Measurements from ENCODE around the gene GSX1. TPM values are rescaled to one million over a fixed set of nuclear protein-coding genes. Genes with fewer than 3 reads are reported as not detected.
"Not testable (repeated sequence)": the region's sequence is repeated elsewhere in the genome, so short reads cannot be mapped to it uniquely, and the experiment has no call there.

The GSX1 gene
- total RNA-seq, result not detected

GRCh38 chr13:27792393-27793218 lies at the start of gene GSX1:
Gene GSX1, plus strand, starts transcription at chr13:27792483. Its CDS starts 208 bp downstream, at chr13:27792691.
- no peaks in the 10 kb centered on the region for H3K9me3 ChIP-seq
- H3K27ac ChIP-seq (replicated peaks in 1 of 4), result no peak within 1 kb of the TSS
- peaks cover 8 to 100% (median 86%) of the 10 kb centered on the region in 4 donors for H3K27me3 ChIP-seq
- peak within 1 kb of the TSS; percentile 36 to 53 (median 43) for H3K4me3 ChIP-seq
- no peaks in the 10 kb centered on the region for H3K36me3 ChIP-seq
- H3K4me1 ChIP-seq, result peaks cover 38 to 72% (median 46%) of the 10 kb centered on the region in 4 donors
- intact Hi-C loops (cut with DNase I), result no loop called here
- DNase-seq (ENCODE audit: extremely low spot score), result no peak
- peak in 1 of 2 donors; percentile 13 for TF ChIP-seq POLR2AphosphoS5 (IDR thresholded peaks at IDR 0.05)
- no peak for TF ChIP-seq POLR2A (IDR thresholded peaks at IDR 0.05; ENCODE audit: low read depth)
- no peak for TF ChIP-seq EP300 (IDR thresholded peaks at IDR 0.05)
- TF ChIP-seq, protein P1, sequence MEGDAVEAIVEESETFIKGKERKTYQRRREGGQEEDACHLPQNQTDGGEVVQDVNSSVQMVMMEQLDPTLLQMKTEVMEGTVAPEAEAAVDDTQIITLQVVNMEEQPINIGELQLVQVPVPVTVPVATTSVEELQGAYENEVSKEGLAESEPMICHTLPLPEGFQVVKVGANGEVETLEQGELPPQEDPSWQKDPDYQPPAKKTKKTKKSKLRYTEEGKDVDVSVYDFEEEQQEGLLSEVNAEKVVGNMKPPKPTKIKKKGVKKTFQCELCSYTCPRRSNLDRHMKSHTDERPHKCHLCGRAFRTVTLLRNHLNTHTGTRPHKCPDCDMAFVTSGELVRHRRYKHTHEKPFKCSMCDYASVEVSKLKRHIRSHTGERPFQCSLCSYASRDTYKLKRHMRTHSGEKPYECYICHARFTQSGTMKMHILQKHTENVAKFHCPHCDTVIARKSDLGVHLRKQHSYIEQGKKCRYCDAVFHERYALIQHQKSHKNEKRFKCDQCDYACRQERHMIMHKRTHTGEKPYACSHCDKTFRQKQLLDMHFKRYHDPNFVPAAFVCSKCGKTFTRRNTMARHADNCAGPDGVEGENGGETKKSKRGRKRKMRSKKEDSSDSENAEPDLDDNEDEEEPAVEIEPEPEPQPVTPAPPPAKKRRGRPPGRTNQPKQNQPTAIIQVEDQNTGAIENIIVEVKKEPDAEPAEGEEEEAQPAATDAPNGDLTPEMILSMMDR (IDR thresholded peaks at IDR 0.05), result no peak
- 3% methylated on average over 17 of the region's 87 CpGs for WGBS

DNA sequence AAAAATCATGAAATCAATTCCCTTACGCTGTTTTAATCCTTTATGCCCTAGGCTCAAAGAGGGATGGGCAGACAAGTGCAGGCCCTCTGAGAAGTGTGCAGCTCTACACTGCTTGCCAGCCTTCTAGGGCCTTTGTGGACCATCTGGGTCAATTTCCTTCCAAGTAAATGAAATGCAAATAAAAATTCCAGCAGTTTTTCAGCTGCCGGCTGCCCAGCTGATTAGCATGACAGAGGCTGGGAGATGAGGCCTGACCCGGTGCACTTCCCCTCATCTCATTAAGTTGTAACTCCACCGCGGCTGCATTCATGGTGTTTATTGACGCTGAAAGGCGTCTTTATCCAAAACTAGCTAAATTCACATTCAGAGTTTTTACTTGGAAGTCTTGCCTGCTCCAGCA lies 47.5 kb upstream of the GSX1 start:
- no peaks in the 10 kb centered on the region for H3K27me3 ChIP-seq
- H3K36me3 ChIP-seq, result no peaks in the 10 kb centered on the region
- no peak overlapping the region for H3K4me3 ChIP-seq
- WGBS, result 38% methylated on average over 7 of the region's 7 CpGs
- H3K4me1 ChIP-seq, result no peaks in the 10 kb centered on the region
- TF ChIP-seq EP300 (IDR thresholded peaks at IDR 0.05), result no peak
- TF ChIP-seq, protein P1 (IDR thresholded peaks at IDR 0.05), result no peak
- TF ChIP-seq POLR2AphosphoS5 (IDR thresholded peaks at IDR 0.05), result no peak
- TF ChIP-seq POLR2A (IDR thresholded peaks at IDR 0.05; ENCODE audit: low read depth), result no peak
- H3K27ac ChIP-seq (replicated peaks in 1 of 4), result no peak overlapping the region
- intact Hi-C loops (cut with DNase I), result no loop called here
- no peak for DNase-seq (ENCODE audit: extremely low spot score)
- peaks cover 0 to 6% (median 0%) of the 10 kb centered on the region in 4 donors for H3K9me3 ChIP-seq

DNA sequence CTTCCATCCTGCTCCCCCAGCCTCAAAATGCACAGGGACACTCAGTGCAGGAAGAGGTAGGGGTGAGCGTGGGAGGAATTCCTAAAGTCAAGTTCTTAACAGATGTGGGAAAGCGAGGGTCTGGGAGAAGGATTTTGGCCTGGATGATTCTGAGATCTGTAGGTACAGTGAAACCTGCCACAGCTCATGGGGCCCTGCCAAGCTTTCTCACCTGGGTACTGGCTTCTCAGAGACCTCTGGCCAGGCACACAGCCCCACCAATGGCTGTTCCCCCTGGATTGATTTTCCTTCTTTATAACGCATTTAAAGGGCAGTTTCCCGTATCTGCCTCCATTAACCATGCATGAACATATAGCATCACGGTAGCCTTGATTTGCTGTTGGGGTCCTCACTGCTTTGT lies 47.0 kb upstream of the GSX1 start:
- Histone ChIP-seq H3K36me3 (no peaks in the 10 kb centered on the region), H3K4me3 (no peak overlapping the region), H3K9me3 (peaks cover 0 to 6% (median 0%) of the 10 kb centered on the region in 4 donors), H3K4me1 (no peaks in the 10 kb centered on the region), H3K27me3 (no peaks in the 10 kb centered on the region), H3K27ac (replicated peaks in 1 of 4) (no peak overlapping the region)
- 84% methylated on average over 5 of the region's 5 CpGs for WGBS
- no peak for DNase-seq (ENCODE audit: extremely low spot score)
- TF ChIP-seq, protein P1 (IDR thresholded peaks at IDR 0.05), result no peak
- TF ChIP-seq POLR2A (IDR thresholded peaks at IDR 0.05; ENCODE audit: low read depth) (no peak), POLR2AphosphoS5 (IDR thresholded peaks at IDR 0.05) (no peak), EP300 (IDR thresholded peaks at IDR 0.05) (no peak)
- intact Hi-C loops (cut with DNase I), result no loop called here

DNA sequence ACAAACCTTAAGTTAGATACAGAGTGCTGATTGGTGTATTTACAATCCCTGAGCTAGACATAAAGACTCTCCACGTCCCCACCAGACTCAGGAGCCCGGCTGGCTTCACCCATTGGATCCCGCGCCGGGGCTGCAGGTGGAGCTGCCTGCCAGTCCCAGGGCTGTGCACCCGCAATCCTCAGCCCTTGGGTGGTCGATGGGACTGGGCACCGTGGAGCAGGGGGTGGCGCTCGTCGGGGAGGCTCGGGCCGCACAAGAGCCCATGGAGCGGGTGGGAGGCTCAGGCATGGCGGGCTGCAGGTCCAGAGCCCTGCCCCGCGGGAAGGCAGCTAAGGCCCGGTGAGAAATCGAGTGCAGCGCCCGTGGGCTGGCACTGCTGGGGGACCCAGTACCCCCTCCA lies 44.1 kb upstream of the GSX1 start:
- H3K4me3 ChIP-seq; H3K9me3 ChIP-seq; DNase-seq (ENCODE audit: extremely low spot score); H3K27me3 ChIP-seq; H3K36me3 ChIP-seq; H3K27ac ChIP-seq (replicated peaks in 1 of 4); H3K4me1 ChIP-seq; intact Hi-C loops (cut with DNase I): not testable (repeated sequence)
- WGBS, result 80% methylated on average over 1 of the region's 21 CpGs

GRCh38 chr13:27751953-27752532 lies 40.2 kb upstream of the GSX1 start:
- WGBS, result 47% methylated on average over 4 of the region's 4 CpGs
- H3K4me3 ChIP-seq, result no peak overlapping the region
- DNase-seq (ENCODE audit: extremely low spot score), result no peak
- no peaks in the 10 kb centered on the region for H3K4me1 ChIP-seq
- TF ChIP-seq, protein P1 (IDR thresholded peaks at IDR 0.05), result no peak
- TF ChIP-seq POLR2AphosphoS5 (IDR thresholded peaks at IDR 0.05), result no peak
- TF ChIP-seq EP300 (IDR thresholded peaks at IDR 0.05), result no peak
- TF ChIP-seq POLR2A (IDR thresholded peaks at IDR 0.05; ENCODE audit: low read depth), result no peak
- H3K36me3 ChIP-seq, result no peaks in the 10 kb centered on the region
- H3K27me3 ChIP-seq, result no peaks in the 10 kb centered on the region
- intact Hi-C loops (cut with DNase I), result no loop called here
- H3K9me3 ChIP-seq, result peaks cover 0 to 9% (median 2%) of the 10 kb centered on the region in 4 donors
- no peak overlapping the region for H3K27ac ChIP-seq (replicated peaks in 1 of 4)

Measured in esophagus muscularis mucosa (tissue), 4 donors.